K562 (cell line): ENCODE results near the gene ODAD4. TPM values are rescaled to one million over a fixed set of nuclear protein-coding genes. Genes with fewer than 3 reads are reported as not detected.

Experiments used
- BCOR ChIP-seq: fragments of 450-650 bp; IDR thresholded peaks from 2 replicates; pipeline ENCODE4 v1.6.1; 2016
- GABPA ChIP-seq: fragments of 200-800 bp; sonication (Bioruptor generic); conservative IDR thresholded peaks from 2 replicates; pipeline ENCODE4 v1.6.1; 2016; ENCODE audit warnings: low read depth, missing genetic modification characterization, missing compliant biosample characterization
- HIVEP1 ChIP-seq: fragments of 250-450 bp; sonication (Bioruptor Pico); IDR thresholded peaks from 2 replicates; pipeline ENCODE4 v1.4.0; 2020; ENCODE audit warnings: mild to moderate bottlenecking
- KDM1A ChIP-seq, 2 experiments: fragments of 450-650 bp; IDR thresholded peaks; 2 replicates each; pipeline ENCODE4 v1.6.1; 2016; ENCODE audit warnings: mild to moderate bottlenecking in 2 of 2
- NONO ChIP-seq, 2 experiments: fragments of 200-400 bp in 1 of 2; fragments of 450-650 bp in 1 of 2; formaldehyde crosslinking in 1 of 2; IDR thresholded peaks; 2 replicates each; pipeline ENCODE4 v1.6.1; 2017; ENCODE audit warnings: low read depth in 2 of 2, mild to moderate bottlenecking in 2 of 2, moderate library complexity in 2 of 2, low read length in 1 of 2
- PCBP1 ChIP-seq: fragments of 200-400 bp; formaldehyde crosslinking; IDR thresholded peaks from 2 replicates; pipeline ENCODE4 v1.6.1; 2018; ENCODE audit warnings: mild to moderate bottlenecking, low read depth, low read length; ENCODE audit not compliant: poor library complexity, severe bottlenecking
- PML ChIP-seq: IDR thresholded peaks from 2 replicates; pipeline ENCODE4 v1.6.1; 2012; ENCODE audit warnings: low read length, inconsistent platforms
- RBBP5 ChIP-seq: fragments of 200-600 bp; sonication (generic); IDR thresholded peaks from 2 replicates; pipeline ENCODE4 v1.6.1; 2012; ENCODE audit warnings: borderline replicate concordance, mild to moderate bottlenecking, low read length, control low read depth, inconsistent platforms; ENCODE audit not compliant: insufficient read depth, poor library complexity, severe bottlenecking
- RBFOX2 ChIP-seq: fragments of 200-400 bp; formaldehyde crosslinking; IDR thresholded peaks from 2 replicates; pipeline ENCODE4 v1.6.1; 2017; ENCODE audit warnings: low read depth, mild to moderate bottlenecking, low read length, moderate library complexity
- RHOXF2B ChIP-seq: fragments of 250-450 bp; sonication (Bioruptor Pico); conservative IDR thresholded peaks from 2 replicates; pipeline ENCODE4 v1.5.1; 2021
- SAP30 ChIP-seq: fragments of 200-600 bp; sonication (generic); IDR thresholded peaks from 2 replicates; pipeline ENCODE4 v1.6.1; 2012; ENCODE audit warnings: borderline replicate concordance, low read depth, mild to moderate bottlenecking, moderate library complexity, low read length, control low read depth, inconsistent platforms; ENCODE audit not compliant: insufficient read depth, poor library complexity, severe bottlenecking
- SP1 ChIP-seq: sonication (generic); formaldehyde crosslinking; IDR thresholded peaks from 2 replicates; pipeline ENCODE4 v1.8.1; 2022; ENCODE audit warnings: mild to moderate bottlenecking, missing genetic modification reagents
- TCF7L2 ChIP-seq: fragments of 150-350 bp; IDR thresholded peaks from 2 replicates; pipeline ENCODE4 v1.6.1; 2016; ENCODE audit warnings: low read depth, mild to moderate bottlenecking, low read length, moderate library complexity
- YBX1 ChIP-seq: fragments of 450-650 bp; IDR thresholded peaks from 2 replicates; pipeline ENCODE4 v1.7.1; 2016; ENCODE audit warnings: mild to moderate bottlenecking
- YY1 ChIP-seq, 3 experiments: IDR thresholded peaks; 2 replicates each; pipeline ENCODE4 v1.6.1; 2011; ENCODE audit warnings: low read length in 2 of 3, mild to moderate bottlenecking in 2 of 3, moderate library complexity in 2 of 3, borderline replicate concordance in 1 of 3, control low read depth in 1 of 3, low read depth in 1 of 3; ENCODE audit not compliant: insufficient read depth in 3 of 3, insufficient replicate concordance in 2 of 3, control insufficient read depth in 1 of 3, insufficient read length in 1 of 3; ENCODE audit errors: extremely low read depth in 1 of 3
- ZBTB1 ChIP-seq: sonication (generic); formaldehyde crosslinking; IDR thresholded peaks from 2 replicates; pipeline ENCODE4 v1.8.1; 2023; ENCODE audit warnings: missing genetic modification reagents, low read depth, mild to moderate bottlenecking, borderline replicate concordance
- ZFP36 ChIP-seq: fragments of 150-350 bp; IDR thresholded peaks from 2 replicates; pipeline ENCODE4 v1.6.1; 2018; ENCODE audit warnings: low read length, low read depth; ENCODE audit not compliant: partially characterized antibody
- ZNF121 ChIP-seq: sonication (generic); formaldehyde crosslinking; conservative IDR thresholded peaks from 2 replicates; pipeline ENCODE4 v1.8.0; 2022; ENCODE audit warnings: missing genetic modification reagents
- polyA plus RNA-seq, 8 experiments: library from polyadenylated mRNA; depleted of rRNA in 4 of 8; stranded (reverse) in 5 of 8; unstranded in 3 of 8; fragments of >200 nt; fragmentation: Nextera tagmentation in 2 of 8; fragmentation: Illumina TruSeq in 1 of 8; extraction: Ambion mirVana in 2 of 8; extraction: Trizol in 1 of 8; gene quantifications; 2 replicates each; pipeline versions ENCODE4 v1.2.1 to v1.2.3, GENCODE V29; 2011 to 2014; ENCODE audit warnings: inconsistent platforms in 1 of 8, missing spikeins in 1 of 8
- total RNA-seq, 7 experiments: library from RNA; depleted of rRNA in 6 of 7; stranded (reverse); fragments of >200 nt in 6 of 7; fragmentation: Illumina TruSeq in 2 of 7; extraction: Trizol in 2 of 7; gene quantifications; 2 replicates each; pipeline versions ENCODE4 v1.2.1 to v1.2.3, GENCODE V29; 2011 to 2021; ENCODE audit warnings: low replicate concordance in 1 of 7
- TF ChIP-seq, protein P1 (sequence below): IDR thresholded peaks from 3 replicates; pipeline ENCODE4 v1.6.1; 2011; ENCODE audit warnings: borderline replicate concordance, mild to moderate bottlenecking; ENCODE audit not compliant: insufficient read length, insufficient read depth
- TF ChIP-seq, protein P2 (sequence below): IDR thresholded peaks from 2 replicates; pipeline ENCODE4 v1.6.1; 2016; ENCODE audit warnings: missing genetic modification characterization, missing compliant biosample characterization

The ODAD4 gene
- total and polyA plus RNA-seq, 9 of the 15 experiments (the other 6 are each of a cell fraction or from before 2014, with no cell fraction given) = 0.09 to 0.98 (median 0.51) TPM

DNA sequence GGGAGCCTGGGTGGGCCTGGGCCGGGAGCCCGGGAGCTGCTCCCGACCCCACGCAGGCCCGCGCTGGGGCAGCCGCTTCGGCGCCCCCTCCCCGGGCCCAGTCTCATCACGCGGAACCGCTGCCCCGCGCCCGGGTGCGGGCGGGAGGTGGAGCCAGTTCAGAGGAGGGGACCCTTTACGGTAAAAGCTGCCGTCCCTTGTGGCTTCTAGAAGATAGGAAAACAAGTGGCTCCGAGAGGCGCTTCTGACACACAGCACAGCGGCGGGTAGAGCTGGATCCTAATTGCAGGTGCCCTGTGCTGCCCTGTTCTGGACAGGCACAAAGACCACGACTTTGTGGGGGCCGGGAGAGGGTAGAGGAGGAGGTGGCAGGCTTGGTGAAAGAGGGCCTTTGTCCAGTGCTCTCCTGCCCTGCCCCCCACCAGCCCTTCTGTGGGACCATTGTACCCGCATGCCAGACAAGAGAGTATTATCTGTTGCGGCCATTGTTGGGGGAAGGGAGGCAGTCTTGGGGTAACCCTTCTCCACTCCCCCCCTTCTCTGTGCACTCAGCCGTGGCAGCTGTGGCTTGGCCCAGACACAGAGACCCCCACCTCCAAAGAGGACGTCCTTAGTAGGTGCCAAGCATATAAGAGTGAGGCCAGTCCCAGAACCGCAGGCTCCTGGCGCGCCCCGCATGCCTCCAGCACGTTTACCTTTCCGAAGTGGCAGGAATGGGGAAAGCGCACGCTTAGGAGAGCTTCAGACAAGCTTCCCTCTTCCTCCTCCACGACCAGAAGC is 36.9 kb downstream of the ODAD4 start (continued):
- TF ChIP-seq NONO (IDR thresholded peaks at IDR 0.05; ENCODE audit: low read depth in 2 of 2, low read length in 1 of 2) = 0 out of 4 replicates have a peak, but pooled peaks of 1 of the 2 experiments have one; percentile 13
- TF ChIP-seq GABPA (tag) = no peak
- peak; percentile 88 for TF ChIP-seq ZFP36
- TF ChIP-seq RBFOX2 = no peak; the same call in 1 of the 2 replicates
- peak; percentile 85 for TF ChIP-seq BCOR
- 0 out of 2 replicates have a peak, but pooled peaks have one; percentile 10 for TF ChIP-seq SP1 (CRISPR knock-in tag)
- TF ChIP-seq, protein P1, sequence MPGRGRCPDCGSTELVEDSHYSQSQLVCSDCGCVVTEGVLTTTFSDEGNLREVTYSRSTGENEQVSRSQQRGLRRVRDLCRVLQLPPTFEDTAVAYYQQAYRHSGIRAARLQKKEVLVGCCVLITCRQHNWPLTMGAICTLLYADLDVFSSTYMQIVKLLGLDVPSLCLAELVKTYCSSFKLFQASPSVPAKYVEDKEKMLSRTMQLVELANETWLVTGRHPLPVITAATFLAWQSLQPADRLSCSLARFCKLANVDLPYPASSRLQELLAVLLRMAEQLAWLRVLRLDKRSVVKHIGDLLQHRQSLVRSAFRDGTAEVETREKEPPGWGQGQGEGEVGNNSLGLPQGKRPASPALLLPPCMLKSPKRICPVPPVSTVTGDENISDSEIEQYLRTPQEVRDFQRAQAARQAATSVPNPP = no peak
- TF ChIP-seq TCF7L2 = no peak
- TF ChIP-seq RHOXF2B = 0 out of 2 replicates have a peak, but pooled peaks have one; percentile 30
- TF ChIP-seq, protein P2, sequence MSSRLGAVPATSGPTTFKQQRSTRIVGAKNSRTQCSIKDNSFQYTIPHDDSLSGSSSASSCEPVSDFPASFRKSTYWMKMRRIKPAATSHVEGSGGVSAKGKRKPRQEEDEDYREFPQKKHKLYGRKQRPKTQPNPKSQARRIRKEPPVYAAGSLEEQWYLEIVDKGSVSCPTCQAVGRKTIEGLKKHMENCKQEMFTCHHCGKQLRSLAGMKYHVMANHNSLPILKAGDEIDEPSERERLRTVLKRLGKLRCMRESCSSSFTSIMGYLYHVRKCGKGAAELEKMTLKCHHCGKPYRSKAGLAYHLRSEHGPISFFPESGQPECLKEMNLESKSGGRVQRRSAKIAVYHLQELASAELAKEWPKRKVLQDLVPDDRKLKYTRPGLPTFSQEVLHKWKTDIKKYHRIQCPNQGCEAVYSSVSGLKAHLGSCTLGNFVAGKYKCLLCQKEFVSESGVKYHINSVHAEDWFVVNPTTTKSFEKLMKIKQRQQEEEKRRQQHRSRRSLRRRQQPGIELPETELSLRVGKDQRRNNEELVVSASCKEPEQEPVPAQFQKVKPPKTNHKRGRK (tag) = no peak
- TF ChIP-seq YY1 (IDR thresholded peaks at IDR 0.05; ENCODE audit: borderline replicate concordance in 1 of 3, control insufficient read depth in 1 of 3, extremely low read depth in 1 of 3, insufficient read depth in 3 of 3, insufficient read length in 1 of 3, insufficient replicate concordance in 2 of 3, low read depth in 1 of 3, low read length in 2 of 3) = peak in 1 of 3 experiments; percentile 34
- TF ChIP-seq HIVEP1 (CRISPR knock-in tag) = no peak
- TF ChIP-seq ZBTB1 (CRISPR knock-in tag) = no peak
- TF ChIP-seq KDM1A (IDR thresholded peaks at IDR 0.05) = peak in 1 of 2 experiments; percentile 56; a peak in 1 of 4 replicates
- TF ChIP-seq YBX1 = no peak
- 0 out of 2 replicates have a peak, but pooled peaks have one; percentile 15 for TF ChIP-seq PML
- TF ChIP-seq ZNF121 (CRISPR knock-in tag) = peak; percentile 99
- peak; percentile 21 for TF ChIP-seq RBBP5
- TF ChIP-seq SAP30 = peak; percentile 27
- TF ChIP-seq PCBP1 = peak; percentile 7
